OCI-LY7 (cell line): ENCODE measurements around the gene TMEM204. TPM values are rescaled to one million over a fixed set of nuclear protein-coding genes. Genes with fewer than 3 reads are reported as not detected.

ENCODE experiments used
- BruUV-seq: library from RNA; stranded (reverse); fragments of 400-500 nt; replicated peaks from 2 replicates; lab custom pipeline; 2021; lab: Mats Ljungman, UMichigan
- CTCF ChIA-PET: fragments of 300-600 bp; sonication (Branson Sonifier 250); formaldehyde crosslinking; loops from one replicate; lab custom pipeline; 2022; ENCODE audit warnings: antibody characterized with exemption; ENCODE audit not compliant: unreplicated experiment; lab: Charles Lee
- POLR2A ChIA-PET: fragments of 300-600 bp; sonication (Branson Sonifier 250); formaldehyde crosslinking; loops from one replicate; lab custom pipeline; 2022; ENCODE audit warnings: antibody characterized with exemption; lab: Charles Lee
- DNase-seq: peaks from one replicate; pipeline ENCODE4 v3.0.0-alpha.2; 2015; ENCODE audit warnings: low spot score
- H2AFZ ChIP-seq: fragments of 200-600 bp; sonication (generic), shearing (Covaris generic); 2 replicates; pipeline ENCODE4 v1.6.1; 2014; ENCODE audit warnings: mild to moderate bottlenecking, antibody characterized with exemption, low read length, moderate library complexity
- H3K27ac ChIP-seq: fragments of 200-600 bp; sonication (generic); 2 replicates; pipeline ENCODE4 v1.5.1; 2014; ENCODE audit warnings: mixed run types, low read depth, mild to moderate bottlenecking, moderate library complexity, low read length, inconsistent platforms; ENCODE audit not compliant: poor library complexity, severe bottlenecking
- H3K36me3 ChIP-seq: fragments of 200-600 bp; sonication (generic); 2 replicates; pipeline ENCODE4 v1.6.1; 2014; ENCODE audit warnings: mild to moderate bottlenecking, antibody characterized with exemption, low read length, moderate library complexity, mixed read lengths; ENCODE audit not compliant: insufficient read depth
- H3K4me1 ChIP-seq: fragments of 200-600 bp; sonication (generic); 2 replicates; pipeline ENCODE4 v1.5.1; 2014; ENCODE audit warnings: mild to moderate bottlenecking, low read length; ENCODE audit not compliant: insufficient read depth, poor library complexity, severe bottlenecking
- H3K4me2 ChIP-seq: fragments of 200-600 bp; sonication (generic); 2 replicates; pipeline ENCODE4 v1.6.1; 2014; ENCODE audit warnings: mild to moderate bottlenecking, low read length
- H3K4me3 ChIP-seq: fragments of 200-600 bp; sonication (generic); 2 replicates; pipeline ENCODE4 v1.5.1; 2014; ENCODE audit warnings: mild to moderate bottlenecking, low read depth, low read length; ENCODE audit not compliant: poor library complexity, severe bottlenecking
- H3K79me2 ChIP-seq: fragments of 200-600 bp; sonication (generic); 2 replicates; pipeline ENCODE4 v1.6.1; 2016; ENCODE audit warnings: low read depth, mild to moderate bottlenecking, low read length, moderate library complexity, mixed read lengths; ENCODE audit not compliant: insufficient read depth
- H3K9me2 ChIP-seq: fragments of 200-600 bp; sonication (generic); 2 replicates; pipeline ENCODE4 v1.6.1; 2016; ENCODE audit warnings: mild to moderate bottlenecking, low read length, mixed read lengths; ENCODE audit not compliant: insufficient read depth
- H3K9me3 ChIP-seq: fragments of 200-600 bp; sonication (generic); 2 replicates; pipeline ENCODE4 v1.6.1; 2014; ENCODE audit warnings: mild to moderate bottlenecking, mixed run types, low read length, mixed read lengths
- H4K20me1 ChIP-seq: fragments of 200-600 bp; sonication (generic); 2 replicates; pipeline ENCODE4 v1.6.1; 2014; ENCODE audit warnings: mild to moderate bottlenecking, antibody characterized with exemption, low read length, moderate library complexity, mixed read lengths; ENCODE audit not compliant: insufficient read depth
- CTCF ChIP-seq: fragments of 200-600 bp; sonication (generic); conservative IDR thresholded peaks from 2 replicates; pipeline ENCODE4 v1.5.1; 2014; ENCODE audit warnings: mild to moderate bottlenecking, antibody characterized with exemption, low read length, moderate library complexity, mixed read lengths
- EZH2phosphoT487 ChIP-seq: fragments of 200-600 bp; sonication (generic); IDR thresholded peaks from 2 replicates; pipeline ENCODE4 v1.6.1; 2018; ENCODE audit warnings: low read depth, borderline replicate concordance, mild to moderate bottlenecking, mixed run types, antibody characterized with exemption, low read length, moderate library complexity, mixed read lengths
- intact Hi-C: fragments of 100-400 bp; cut with micrococcal nuclease; formaldehyde crosslinking; loops from one replicate; pipeline ENCODE4 v1.10.0; 2022; ENCODE audit not compliant: unreplicated experiment
- total RNA-seq, 2 experiments: library from RNA; depleted of rRNA in 1 of 2; stranded (reverse); fragments of >200 nt in 1 of 2; shearing (Covaris generic) in 1 of 2; gene quantifications; 2 replicates each; pipeline ENCODE4 v1.2.3, GENCODE V29; 2014 to 2022

Gene TMEM204
- total RNA-seq, 2 experiments from 2014 or later = not detected

- Histone ChIP-seq H3K79me2 (no peaks in the 10 kb centered on the region), H3K36me3 (no peaks in the 10 kb centered on the region), H2AFZ (no peak overlapping the region), H3K9me2 (no peaks in the 10 kb centered on the region), H3K9me3 (no peaks in the 10 kb centered on the region), H3K4me1 (no peaks in the 10 kb centered on the region), H3K27ac (no peak overlapping the region), H3K4me2 (no peak overlapping the region), H3K4me3 (no peak overlapping the region), H4K20me1 (no peaks in the 10 kb centered on the region)
- ChIA-PET CTCF (no interaction called here), POLR2A (no interaction called here)
- BruUV-seq = no TSS peak
- TF ChIP-seq EZH2phosphoT487 = no peak
- no peak for TF ChIP-seq CTCF
- DNase-seq = no peak
- intact Hi-C loops = no loop called here
These were observed 1.9 kb upstream of the TMEM204 start for GRCh38 chr16:1531638-1531910.

GRCh38 chr16:1532081-1532760 lies 1.2 kb upstream of the TMEM204 start:
- H3K9me3 ChIP-seq = no peaks in the 10 kb centered on the region
- no peaks in the 10 kb centered on the region for H3K36me3 ChIP-seq

More at GRCh38 chr16:1532081-1532760, 1.2 kb upstream of the TMEM204 start:
- no peaks in the 10 kb centered on the region for H3K4me1 ChIP-seq
- BruUV-seq = no TSS peak
- H2AFZ ChIP-seq = no peak overlapping the region
- no peaks in the 10 kb centered on the region for H3K79me2 ChIP-seq
- CTCF ChIA-PET = no interaction called here
- DNase-seq = no peak
- H3K4me2 ChIP-seq = no peak overlapping the region
- no peaks in the 10 kb centered on the region for H3K9me2 ChIP-seq
- H3K27ac ChIP-seq = no peak overlapping the region
- TF ChIP-seq CTCF = no peak
- no peak for TF ChIP-seq EZH2phosphoT487
- intact Hi-C loops = no loop called here
- H4K20me1 ChIP-seq = no peaks in the 10 kb centered on the region
- no peak overlapping the region for H3K4me3 ChIP-seq
- POLR2A ChIA-PET = no interaction called here
